ENCODE data around the gene CFAP69. TPM values are rescaled to one million over a fixed set of nuclear protein-coding genes. Genes with fewer than 3 reads are reported as not detected.
A peak's percentile ranks its signal among the peaks of the same experiment; 100 is the strongest.

CFAP69 gene
- polyA plus RNA-seq, 1 donor from 2014 or later, result 6.2 TPM

- TF ChIP-seq EZH2 (IDR thresholded peaks at IDR 0.05; ENCODE audit: borderline replicate concordance, insufficient read depth, low read length, poor library complexity, severe bottlenecking), result no peak
- no peak for TF ChIP-seq EP300 (conservative IDR thresholded peaks at IDR 0.05; ENCODE audit: poor library complexity, severe bottlenecking)
- TF ChIP-seq, protein P1, sequence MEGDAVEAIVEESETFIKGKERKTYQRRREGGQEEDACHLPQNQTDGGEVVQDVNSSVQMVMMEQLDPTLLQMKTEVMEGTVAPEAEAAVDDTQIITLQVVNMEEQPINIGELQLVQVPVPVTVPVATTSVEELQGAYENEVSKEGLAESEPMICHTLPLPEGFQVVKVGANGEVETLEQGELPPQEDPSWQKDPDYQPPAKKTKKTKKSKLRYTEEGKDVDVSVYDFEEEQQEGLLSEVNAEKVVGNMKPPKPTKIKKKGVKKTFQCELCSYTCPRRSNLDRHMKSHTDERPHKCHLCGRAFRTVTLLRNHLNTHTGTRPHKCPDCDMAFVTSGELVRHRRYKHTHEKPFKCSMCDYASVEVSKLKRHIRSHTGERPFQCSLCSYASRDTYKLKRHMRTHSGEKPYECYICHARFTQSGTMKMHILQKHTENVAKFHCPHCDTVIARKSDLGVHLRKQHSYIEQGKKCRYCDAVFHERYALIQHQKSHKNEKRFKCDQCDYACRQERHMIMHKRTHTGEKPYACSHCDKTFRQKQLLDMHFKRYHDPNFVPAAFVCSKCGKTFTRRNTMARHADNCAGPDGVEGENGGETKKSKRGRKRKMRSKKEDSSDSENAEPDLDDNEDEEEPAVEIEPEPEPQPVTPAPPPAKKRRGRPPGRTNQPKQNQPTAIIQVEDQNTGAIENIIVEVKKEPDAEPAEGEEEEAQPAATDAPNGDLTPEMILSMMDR (IDR thresholded peaks at IDR 0.05; ENCODE audit: poor library complexity, severe bottlenecking), result no peak
- TF ChIP-seq TAF1 (IDR thresholded peaks at IDR 0.05; ENCODE audit: low read depth), result no peak
- no peak for TF ChIP-seq MXI1 (conservative IDR thresholded peaks at IDR 0.05; ENCODE audit: poor library complexity, severe bottlenecking)
- TF ChIP-seq SMC3 (conservative IDR thresholded peaks at IDR 0.05; ENCODE audit: poor library complexity), result no peak
- TF ChIP-seq, protein P2, sequence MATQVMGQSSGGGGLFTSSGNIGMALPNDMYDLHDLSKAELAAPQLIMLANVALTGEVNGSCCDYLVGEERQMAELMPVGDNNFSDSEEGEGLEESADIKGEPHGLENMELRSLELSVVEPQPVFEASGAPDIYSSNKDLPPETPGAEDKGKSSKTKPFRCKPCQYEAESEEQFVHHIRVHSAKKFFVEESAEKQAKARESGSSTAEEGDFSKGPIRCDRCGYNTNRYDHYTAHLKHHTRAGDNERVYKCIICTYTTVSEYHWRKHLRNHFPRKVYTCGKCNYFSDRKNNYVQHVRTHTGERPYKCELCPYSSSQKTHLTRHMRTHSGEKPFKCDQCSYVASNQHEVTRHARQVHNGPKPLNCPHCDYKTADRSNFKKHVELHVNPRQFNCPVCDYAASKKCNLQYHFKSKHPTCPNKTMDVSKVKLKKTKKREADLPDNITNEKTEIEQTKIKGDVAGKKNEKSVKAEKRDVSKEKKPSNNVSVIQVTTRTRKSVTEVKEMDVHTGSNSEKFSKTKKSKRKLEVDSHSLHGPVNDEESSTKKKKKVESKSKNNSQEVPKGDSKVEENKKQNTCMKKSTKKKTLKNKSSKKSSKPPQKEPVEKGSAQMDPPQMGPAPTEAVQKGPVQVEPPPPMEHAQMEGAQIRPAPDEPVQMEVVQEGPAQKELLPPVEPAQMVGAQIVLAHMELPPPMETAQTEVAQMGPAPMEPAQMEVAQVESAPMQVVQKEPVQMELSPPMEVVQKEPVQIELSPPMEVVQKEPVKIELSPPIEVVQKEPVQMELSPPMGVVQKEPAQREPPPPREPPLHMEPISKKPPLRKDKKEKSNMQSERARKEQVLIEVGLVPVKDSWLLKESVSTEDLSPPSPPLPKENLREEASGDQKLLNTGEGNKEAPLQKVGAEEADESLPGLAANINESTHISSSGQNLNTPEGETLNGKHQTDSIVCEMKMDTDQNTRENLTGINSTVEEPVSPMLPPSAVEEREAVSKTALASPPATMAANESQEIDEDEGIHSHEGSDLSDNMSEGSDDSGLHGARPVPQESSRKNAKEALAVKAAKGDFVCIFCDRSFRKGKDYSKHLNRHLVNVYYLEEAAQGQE (IDR thresholded peaks at IDR 0.05; ENCODE audit: borderline replicate concordance), result no peak
- no peak for TF ChIP-seq RAD21 (conservative IDR thresholded peaks at IDR 0.05)
- TF ChIP-seq POLR2AphosphoS5 (IDR thresholded peaks at IDR 0.05), result no peak
- Histone ChIP-seq H3K79me2 (replicated peaks; ENCODE audit: insufficient read depth, low read length) (no peaks in the 10 kb centered on the region), H3K36me3 (ENCODE audit: insufficient read depth, low read length) (no peaks in the 10 kb centered on the region), H3F3A (ENCODE audit: insufficient read depth, low read length, poor library complexity, severe bottlenecking) (no peaks in the 10 kb centered on the region), H3K9ac (ENCODE audit: low read length) (no peak overlapping the region), H3K9me2 (ENCODE audit: insufficient read depth, low read length) (no peaks in the 10 kb centered on the region), H4K20me1 (ENCODE audit: insufficient read depth) (no peaks in the 10 kb centered on the region), H3K27me3 (ENCODE audit: insufficient read depth, low read depth, low read length) (no peaks in the 10 kb centered on the region), H3K27ac (ENCODE audit: low read length) (no peak overlapping the region), H3K4me2 (ENCODE audit: low read length) (no peak overlapping the region), H2AFZ (ENCODE audit: low read depth, low read length) (no peak overlapping the region), H3K4me3 (ENCODE audit: low read length) (no peak overlapping the region), H3K9me3 (ENCODE audit: low read length) (no peaks in the 10 kb centered on the region)
Measured at GRCh38 chr7:90290244-90291113, 45.5 kb downstream of the CFAP69 start.

GRCh38 chr7:90298145-90299038 lies 53.4 kb downstream of the CFAP69 start:
- Histone ChIP-seq H3K9me2 (ENCODE audit: insufficient read depth, low read length) (no peaks in the 10 kb centered on the region), H3K36me3 (ENCODE audit: insufficient read depth, low read length) (no peaks in the 10 kb centered on the region), H3K9ac (ENCODE audit: low read length) (no peak overlapping the region), H3K9me3 (ENCODE audit: low read length) (no peaks in the 10 kb centered on the region), H3K4me2 (ENCODE audit: low read length) (no peak overlapping the region), H4K20me1 (ENCODE audit: insufficient read depth) (no peaks in the 10 kb centered on the region), H3K27ac (ENCODE audit: low read length) (no peak overlapping the region), H3F3A (ENCODE audit: insufficient read depth, low read length, poor library complexity, severe bottlenecking) (no peaks in the 10 kb centered on the region), H3K4me3 (ENCODE audit: low read length) (no peak overlapping the region), H2AFZ (ENCODE audit: low read depth, low read length) (no peak overlapping the region), H3K79me2 (replicated peaks; ENCODE audit: insufficient read depth, low read length) (no peaks in the 10 kb centered on the region), H3K27me3 (ENCODE audit: insufficient read depth, low read depth, low read length) (no peaks in the 10 kb centered on the region)
- TF ChIP-seq TAF1 (IDR thresholded peaks at IDR 0.05; ENCODE audit: low read depth) (no peak), RAD21 (conservative IDR thresholded peaks at IDR 0.05) (peak; percentile 27), EZH2 (IDR thresholded peaks at IDR 0.05; ENCODE audit: borderline replicate concordance, insufficient read depth, low read length, poor library complexity, severe bottlenecking) (no peak)
- TF ChIP-seq, protein P1 (IDR thresholded peaks at IDR 0.05; ENCODE audit: poor library complexity, severe bottlenecking), result peak; percentile 49
